ENCODE measurements around the gene SLC44A2.

GRCh38 chr19:10654610-10655456 is 29.5 kb downstream of the SLC44A2 start:
- no peak for TF ChIP-seq CTCF (IDR thresholded peaks at IDR 0.05)
- no peak for TF ChIP-seq POLR2A (IDR thresholded peaks at IDR 0.05)
